Neural progenitor cell (in vitro differentiated cells): ENCODE data around the gene IFITM10.

ENCODE experiments used
- EZH2 ChIP-seq: fragments of 200-600 bp; sonication (generic); IDR thresholded peaks from 2 replicates; pipeline ENCODE4 v1.6.1; 2017; ENCODE audit warnings: antibody characterized with exemption, mild to moderate bottlenecking, moderate library complexity
- EZH2phosphoT487 ChIP-seq: fragments of 200-600 bp; sonication (generic); IDR thresholded peaks from 2 replicates; pipeline ENCODE4 v1.6.1; 2017; ENCODE audit warnings: antibody characterized with exemption
- TF ChIP-seq, protein P1 (sequence below): fragments of 200-600 bp; sonication (generic); IDR thresholded peaks from 2 replicates; pipeline ENCODE4 v1.5.1; 2017; ENCODE audit warnings: antibody characterized with exemption, mild to moderate bottlenecking

DNA sequence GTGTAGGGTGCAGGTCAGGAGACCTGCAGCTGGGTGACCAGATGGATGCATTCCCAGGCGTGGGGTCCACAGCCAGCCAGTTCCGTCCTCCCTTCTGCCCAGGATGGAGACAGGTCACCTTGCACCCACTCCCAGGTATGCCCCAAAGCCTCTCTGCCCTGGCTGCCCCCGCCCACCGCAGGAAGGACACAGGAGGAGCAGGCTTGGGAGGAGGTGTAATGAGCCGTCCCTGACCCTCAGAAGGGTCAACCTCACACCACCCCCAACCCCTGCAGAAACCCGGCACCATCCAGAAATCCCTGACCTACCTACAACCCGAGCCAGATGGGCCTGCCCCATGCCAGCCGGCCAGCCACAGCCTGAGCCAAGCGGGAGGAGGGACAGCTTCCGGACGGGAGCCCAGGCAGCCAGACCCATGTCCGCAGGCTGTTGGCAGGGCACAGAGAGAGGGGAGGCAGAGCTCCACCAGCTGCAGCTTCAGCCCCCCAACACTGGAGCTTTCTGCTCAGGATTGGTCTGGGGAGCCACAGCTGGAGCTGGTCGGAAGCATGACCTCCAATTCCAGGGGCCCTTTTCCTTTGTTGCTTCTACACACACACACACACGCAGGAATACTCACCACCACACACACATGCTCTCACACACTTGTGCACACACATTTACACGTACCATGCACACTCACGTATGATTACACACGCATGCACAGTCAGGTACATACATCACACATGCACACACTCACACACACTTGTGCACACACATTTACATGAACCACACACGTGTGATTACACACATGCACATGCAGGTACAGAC, 5.3 kb downstream of the IFITM10 start:
- TF ChIP-seq, protein P1, sequence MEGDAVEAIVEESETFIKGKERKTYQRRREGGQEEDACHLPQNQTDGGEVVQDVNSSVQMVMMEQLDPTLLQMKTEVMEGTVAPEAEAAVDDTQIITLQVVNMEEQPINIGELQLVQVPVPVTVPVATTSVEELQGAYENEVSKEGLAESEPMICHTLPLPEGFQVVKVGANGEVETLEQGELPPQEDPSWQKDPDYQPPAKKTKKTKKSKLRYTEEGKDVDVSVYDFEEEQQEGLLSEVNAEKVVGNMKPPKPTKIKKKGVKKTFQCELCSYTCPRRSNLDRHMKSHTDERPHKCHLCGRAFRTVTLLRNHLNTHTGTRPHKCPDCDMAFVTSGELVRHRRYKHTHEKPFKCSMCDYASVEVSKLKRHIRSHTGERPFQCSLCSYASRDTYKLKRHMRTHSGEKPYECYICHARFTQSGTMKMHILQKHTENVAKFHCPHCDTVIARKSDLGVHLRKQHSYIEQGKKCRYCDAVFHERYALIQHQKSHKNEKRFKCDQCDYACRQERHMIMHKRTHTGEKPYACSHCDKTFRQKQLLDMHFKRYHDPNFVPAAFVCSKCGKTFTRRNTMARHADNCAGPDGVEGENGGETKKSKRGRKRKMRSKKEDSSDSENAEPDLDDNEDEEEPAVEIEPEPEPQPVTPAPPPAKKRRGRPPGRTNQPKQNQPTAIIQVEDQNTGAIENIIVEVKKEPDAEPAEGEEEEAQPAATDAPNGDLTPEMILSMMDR: no peak
- TF ChIP-seq EZH2 (no peak), EZH2phosphoT487 (no peak)
